DMS53 treated with DMSO at 0.1 percent for 48 hours (cell line): Measurements from ENCODE around the gene SPEM1.
"Not testable (repeated sequence)": the region's sequence is repeated elsewhere in the genome, so short reads cannot be mapped to it uniquely, and the experiment has no call there.

Experiments used
- DNase-seq: peaks from one replicate; lab custom pipeline; 2025; ENCODE audit not compliant: unreplicated experiment; lab: John Stamatoyannopoulos, UW

SPEM1 gene

GRCh38 chr17:7468804-7469389 lies 48.8 kb downstream of the SPEM1 start:
- DNase-seq = no peak

DNA sequence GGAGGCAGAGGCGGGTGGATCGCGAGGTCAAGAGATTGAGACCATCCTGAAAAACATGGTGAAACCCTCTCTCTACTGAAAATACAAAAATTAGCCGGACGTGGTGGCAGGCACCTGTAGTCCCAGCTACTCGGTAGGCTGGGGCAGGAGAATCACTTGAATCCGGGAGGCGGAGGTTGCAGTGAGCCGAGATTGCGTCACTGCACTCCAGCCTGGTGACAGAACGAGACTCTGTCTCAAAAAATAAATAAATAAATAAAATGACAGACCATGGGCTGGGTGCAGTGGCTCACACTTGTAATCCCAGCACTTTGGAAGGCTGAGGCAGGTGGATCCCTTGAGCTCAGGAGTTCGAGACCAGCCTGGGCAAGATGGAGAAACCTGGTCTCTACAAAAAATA lies 49.7 kb downstream of the SPEM1 start:
- DNase-seq = not testable (repeated sequence)

- DNase-seq = not testable (repeated sequence)
Observed at GRCh38 chr17:7470457-7470973, 50.4 kb downstream of the SPEM1 start.
